ENCODE results near the gene RTRAF.
A peak's percentile ranks its signal among the peaks of the same experiment; 100 is the strongest.

The RTRAF gene

GRCh38 chr14:51954657-51955056 lies 34.7 kb upstream of the RTRAF start:
- in situ Hi-C loops (cut with HindIII; ENCODE audit: low sequenced_read_pairs): no loop called here
- DNase-seq (ENCODE audit: low read depth): no peak
- no peak for TF ChIP-seq CTCF (IDR thresholded peaks at IDR 0.05; ENCODE audit: low read depth, low read length, missing control alignments)
- H3K4me3 ChIP-seq (ENCODE audit: low read depth, low read length): no peak overlapping the region

GRCh38 chr14:51957950-51958349 lies 31.4 kb upstream of the RTRAF start:
- no peak overlapping the region for H3K4me3 ChIP-seq (ENCODE audit: low read depth, low read length)
- in situ Hi-C loops (cut with HindIII; ENCODE audit: low sequenced_read_pairs): no loop called here
- TF ChIP-seq CTCF (IDR thresholded peaks at IDR 0.05; ENCODE audit: low read depth, low read length, missing control alignments): no peak
- peak; percentile 55 for DNase-seq (ENCODE audit: low read depth)

GRCh38 chr14:51959928-51960327 lies 29.4 kb upstream of the RTRAF start:
- DNase-seq (ENCODE audit: low read depth): no peak
- H3K4me3 ChIP-seq (ENCODE audit: low read depth, low read length): no peak overlapping the region
- TF ChIP-seq CTCF (IDR thresholded peaks at IDR 0.05; ENCODE audit: low read depth, low read length, missing control alignments): no peak
- in situ Hi-C loops (cut with HindIII; ENCODE audit: low sequenced_read_pairs): no loop called here

- H3K4me3 ChIP-seq (ENCODE audit: low read depth, low read length): no peak overlapping the region
- in situ Hi-C loops (cut with HindIII; ENCODE audit: low sequenced_read_pairs): no loop called here
- DNase-seq (ENCODE audit: low read depth): no peak
- no peak for TF ChIP-seq CTCF (IDR thresholded peaks at IDR 0.05; ENCODE audit: low read depth, low read length, missing control alignments)
Observed at GRCh38 chr14:51960866-51961265, 28.5 kb upstream of the RTRAF start.

GRCh38 chr14:51962711-51963110 lies 26.6 kb upstream of the RTRAF start:
- TF ChIP-seq CTCF (IDR thresholded peaks at IDR 0.05; ENCODE audit: low read depth, low read length, missing control alignments): no peak
- H3K4me3 ChIP-seq (ENCODE audit: low read depth, low read length): no peak overlapping the region
- in situ Hi-C loops (cut with HindIII; ENCODE audit: low sequenced_read_pairs): no loop called here
- no peak for DNase-seq (ENCODE audit: low read depth)

GRCh38 chr14:51963286-51963685 lies 26.1 kb upstream of the RTRAF start:
- in situ Hi-C loops (cut with HindIII; ENCODE audit: low sequenced_read_pairs): no loop called here
- no peak overlapping the region for H3K4me3 ChIP-seq (ENCODE audit: low read depth, low read length)
- TF ChIP-seq CTCF (IDR thresholded peaks at IDR 0.05; ENCODE audit: low read depth, low read length, missing control alignments): no peak
- DNase-seq (ENCODE audit: low read depth): no peak

- TF ChIP-seq CTCF (IDR thresholded peaks at IDR 0.05; ENCODE audit: low read depth, low read length, missing control alignments): no peak
- in situ Hi-C loops (cut with HindIII; ENCODE audit: low sequenced_read_pairs): no loop called here
- no peak for DNase-seq (ENCODE audit: low read depth)
- H3K4me3 ChIP-seq (ENCODE audit: low read depth, low read length): no peak overlapping the region
Observed at GRCh38 chr14:51967521-51967920, 21.8 kb upstream of the RTRAF start.
